ENCODE data around the gene DBX1.
"Not testable (repeated sequence)": the region's sequence is repeated elsewhere in the genome, so short reads cannot be mapped to it uniquely, and the experiment has no call there.

DBX1 gene

GRCh38 chr11:20160425-20161229, at the start of gene DBX1:
DBX1 (minus strand) TSS chr11:20160475; CDS start chr11:20160324, 151 bp downstream.
- no peak for DNase-seq

GRCh38 chr11:20208622-20209111, 48.4 kb upstream of the DBX1 start:
- no peak for DNase-seq

DNA sequence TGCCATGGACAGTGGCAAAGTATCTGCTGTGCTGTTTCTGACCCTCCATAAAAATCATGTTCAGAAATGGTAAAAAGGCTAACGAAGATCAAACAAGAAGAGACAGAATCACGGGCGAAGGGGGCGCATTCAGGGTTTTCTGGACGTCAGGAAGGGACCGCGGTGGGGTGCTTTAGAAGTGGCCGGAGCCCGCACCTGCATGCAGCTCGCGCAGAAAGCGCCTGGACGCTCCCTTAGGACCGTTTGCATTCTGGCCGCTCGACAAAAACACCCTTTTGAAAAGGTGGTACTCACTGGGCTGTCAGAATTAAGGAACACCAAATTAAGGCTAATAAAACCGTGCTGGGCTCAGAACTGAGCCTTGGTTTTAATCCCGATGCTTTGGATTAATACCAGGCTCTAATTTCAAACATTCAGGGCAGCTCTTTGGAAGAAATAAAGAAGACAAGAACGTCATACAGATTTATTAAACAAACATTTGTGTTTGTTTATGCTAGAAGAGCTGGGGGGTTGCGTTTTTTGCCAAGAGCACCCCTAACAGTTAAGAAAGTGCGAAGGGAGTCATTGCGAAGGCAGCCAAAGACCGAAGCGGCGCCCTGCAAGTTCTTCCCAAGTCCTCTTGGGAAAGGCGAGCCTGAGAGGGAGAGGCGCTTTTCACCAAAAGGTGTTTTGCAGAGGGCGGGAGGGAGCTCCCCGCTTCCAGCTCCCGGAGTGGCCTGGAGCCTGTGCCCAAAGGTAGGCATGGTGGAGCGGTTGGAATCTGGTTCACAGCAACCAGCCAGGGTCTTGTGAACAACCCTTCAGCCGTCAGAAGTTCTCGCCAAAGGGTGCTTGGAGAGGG, 47.7 kb upstream of the DBX1 start:
- no peak for DNase-seq

GRCh38 chr11:20205807-20206206, 45.5 kb upstream of the DBX1 start:
- DNase-seq: no peak

GRCh38 chr11:20204681-20205080, 44.4 kb upstream of the DBX1 start:
- no peak for DNase-seq

- no peak for DNase-seq
Observed at GRCh38 chr11:20203831-20204230, 43.6 kb upstream of the DBX1 start.

- DNase-seq: no peak
Observed at GRCh38 chr11:20201231-20201630, 41.0 kb upstream of the DBX1 start.

- not testable (repeated sequence) for DNase-seq
Observed at GRCh38 chr11:20200331-20200955, 40.2 kb upstream of the DBX1 start.

DNA sequence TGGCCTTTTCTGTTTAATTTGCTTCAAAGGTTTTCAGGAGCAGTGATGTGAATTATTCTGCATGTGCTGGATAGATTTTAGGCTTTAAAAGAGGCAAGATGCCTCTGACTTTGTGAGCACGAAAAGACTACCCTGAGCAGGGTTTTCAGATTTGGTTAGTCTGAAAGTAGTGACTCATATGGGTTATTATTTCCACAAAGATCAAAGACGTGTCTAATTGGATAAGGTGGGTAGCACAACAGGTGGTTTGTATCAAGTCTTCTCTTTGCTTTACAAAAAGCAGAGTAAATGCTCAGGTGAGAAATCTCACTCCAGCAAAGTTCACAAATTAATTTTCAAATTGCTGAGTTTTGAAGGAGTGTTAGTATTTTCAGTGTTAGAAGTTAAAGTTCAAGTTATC, 37.6 kb upstream of the DBX1 start:
- DNase-seq: no peak

- DNase-seq: no peak
Observed at GRCh38 chr11:20194470-20194869, 34.2 kb upstream of the DBX1 start.

GRCh38 chr11:20193307-20193706, 33.0 kb upstream of the DBX1 start:
- no peak for DNase-seq

GRCh38 chr11:20192641-20193040, 32.4 kb upstream of the DBX1 start:
- no peak for DNase-seq

- DNase-seq: no peak
Observed at GRCh38 chr11:20192151-20192550, 31.9 kb upstream of the DBX1 start.

DNA sequence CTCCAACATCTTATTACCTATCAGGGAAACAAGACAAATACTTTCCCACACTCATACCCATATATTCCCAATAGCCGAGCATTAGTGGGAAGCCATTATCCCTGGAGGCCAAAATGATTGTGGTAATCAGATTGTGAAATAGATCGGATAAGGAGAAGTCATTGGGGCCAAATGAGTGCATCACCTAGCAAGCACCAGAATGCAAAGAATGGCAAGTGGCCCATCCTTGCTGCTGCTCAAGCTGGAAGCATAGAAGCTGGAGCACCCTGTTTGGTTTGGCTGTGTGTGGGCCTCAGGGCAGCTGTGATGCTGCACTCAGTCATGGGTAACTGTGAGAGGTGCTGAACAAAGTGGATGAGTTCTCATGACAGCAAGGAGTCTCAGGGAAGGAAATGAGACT, 18.7 kb upstream of the DBX1 start:
- no peak for DNase-seq

- DNase-seq: no peak
Observed at GRCh38 chr11:20177136-20177535, 16.9 kb upstream of the DBX1 start.

- DNase-seq: no peak
Observed at GRCh38 chr11:20172721-20173447, 12.6 kb upstream of the DBX1 start.

DNA sequence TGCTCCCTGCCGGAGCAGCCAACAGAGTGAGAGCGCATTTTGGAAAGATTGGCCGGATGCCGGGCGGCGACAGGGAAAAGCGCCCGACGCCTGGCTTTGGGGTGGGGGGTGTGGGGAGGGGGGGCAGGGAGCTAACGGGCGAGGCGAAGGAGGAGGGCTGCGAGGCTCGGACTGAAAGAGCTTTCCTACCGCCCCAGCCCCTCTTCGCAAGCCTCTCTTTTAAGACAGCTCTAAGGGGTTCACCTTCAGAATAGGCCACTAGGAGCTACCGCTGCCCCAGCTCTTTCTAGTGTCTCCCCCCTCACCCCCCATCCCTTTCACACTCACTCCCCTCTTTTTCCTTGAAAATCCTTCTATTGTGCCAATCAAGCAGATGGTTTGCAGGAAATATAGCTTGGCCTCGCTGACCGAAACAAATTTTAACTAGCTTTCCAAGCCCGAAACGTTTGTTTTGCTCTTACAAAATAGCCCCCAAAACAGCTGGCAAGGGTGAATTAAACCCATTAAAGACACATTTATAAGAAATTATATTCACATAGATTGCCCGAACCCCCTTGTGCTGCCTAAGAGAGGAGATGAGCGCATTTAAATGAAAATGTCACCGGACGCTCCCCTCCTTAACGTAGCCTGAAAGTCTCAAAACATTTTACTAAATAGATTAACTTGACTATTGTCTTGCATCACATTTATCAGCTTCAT, 3.7 kb upstream of the DBX1 start:
- no peak for DNase-seq

DNA sequence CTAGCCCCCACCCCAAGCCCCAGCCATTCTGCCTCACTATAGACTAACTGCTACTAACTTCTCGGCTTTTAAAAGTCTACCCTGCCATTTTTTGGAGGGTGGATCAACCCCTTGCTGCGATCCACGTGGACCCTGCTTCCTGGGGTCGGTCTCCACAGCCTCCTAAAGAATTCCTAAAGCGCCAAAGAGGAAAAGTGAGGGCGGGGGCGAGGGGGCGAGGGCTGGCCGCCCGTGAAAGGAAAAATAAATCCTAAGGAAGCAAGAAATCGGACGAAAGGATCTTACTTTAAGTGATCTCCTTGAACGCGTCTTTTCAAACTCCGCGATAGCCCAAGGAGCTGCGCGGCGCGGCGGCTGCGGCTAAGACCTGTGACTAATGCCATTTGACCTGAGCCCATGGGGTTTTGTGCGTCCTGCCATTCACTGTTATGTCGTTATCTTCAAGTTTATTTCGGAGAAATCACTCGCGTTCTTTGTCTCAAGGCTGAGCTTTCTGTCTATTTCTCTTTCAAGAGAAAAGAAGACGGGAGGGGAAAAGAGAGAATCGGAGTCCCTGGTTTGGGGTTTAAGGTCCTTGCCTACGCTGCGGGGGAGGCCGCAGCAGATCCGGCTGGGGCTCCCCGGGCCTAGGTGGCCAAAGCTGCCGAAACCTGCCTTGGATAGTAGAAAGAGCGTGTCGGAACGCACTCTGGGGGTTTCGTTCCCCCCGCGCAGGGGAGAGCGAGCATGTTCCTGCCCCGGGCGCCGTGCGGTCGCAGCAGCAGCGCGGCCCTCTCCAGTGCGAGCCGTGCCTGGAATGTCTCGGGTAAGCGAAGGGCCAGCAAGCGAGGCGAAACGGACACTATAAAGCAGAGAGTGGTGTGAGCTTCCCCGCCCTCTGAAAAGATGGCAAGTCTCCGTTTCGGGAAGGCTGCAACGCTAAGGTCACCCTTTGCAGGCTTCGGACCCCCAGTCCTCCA, 2.8 kb upstream of the DBX1 start:
- DNase-seq: no peak

DNA sequence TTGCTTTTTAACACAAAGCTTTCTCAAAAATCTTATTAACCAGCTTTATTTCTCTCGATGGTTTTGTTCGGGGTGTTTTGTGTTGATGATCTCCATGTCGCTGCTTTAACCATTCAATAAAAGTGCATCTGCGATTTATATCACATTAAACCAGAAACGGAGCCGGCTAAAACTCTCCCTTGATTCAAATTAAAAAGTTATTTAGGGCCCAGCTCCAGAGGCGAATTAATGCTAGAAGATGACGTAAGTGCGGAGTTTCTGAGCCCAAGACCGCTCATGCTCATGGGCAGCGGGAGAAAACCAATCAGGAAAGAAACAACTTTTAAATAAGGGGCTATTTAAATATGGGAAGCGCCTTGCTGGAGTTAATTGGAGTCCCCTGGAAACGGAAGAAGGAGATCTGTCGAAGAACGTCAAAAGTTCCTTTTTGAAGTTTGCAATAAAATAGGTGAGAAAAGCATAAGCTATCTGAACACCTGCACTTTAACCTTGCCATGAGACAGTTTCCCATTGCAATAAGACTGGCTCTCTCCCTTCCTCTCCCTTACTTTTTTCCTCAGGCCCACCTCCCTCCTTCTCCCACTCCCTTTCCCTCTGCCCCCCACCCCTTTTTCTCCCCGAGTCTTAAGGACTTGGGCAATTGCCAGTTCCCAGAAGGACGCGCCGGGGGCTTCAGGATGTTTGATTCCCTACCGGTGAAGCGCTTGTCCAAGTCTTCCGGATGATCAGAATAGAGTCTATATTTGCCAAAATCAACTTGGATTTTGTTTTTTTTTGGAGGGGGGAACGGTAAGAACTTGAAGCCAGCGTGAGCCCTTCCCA, 1.9 kb upstream of the DBX1 start:
- DNase-seq: no peak

Data from stimulated activated CD4-positive, alpha-beta T cell treated with anti-CD3 and anti-CD28 coated beads, Interleukin-4, amount 100 ng/mL, for 4 hours (primary cell).